Activated naive CD4-positive, alpha-beta T cell treated with Interleukin-2 at 50 U/mL for 16 hours (primary cell): ENCODE measurements around the gene OVOL1.

Experiments
- DNase-seq: peaks from one replicate; pipeline ENCODE4 v3.0.0-alpha.2; 2020

Gene OVOL1

GRCh38 chr11:65778431-65778900, 8.4 kb upstream of the OVOL1 start:
- DNase-seq, result no peak

GRCh38 chr11:65778901-65779668, 7.8 kb upstream of the OVOL1 start:
- no peak for DNase-seq

GRCh38 chr11:65779669-65779918, 7.3 kb upstream of the OVOL1 start:
- no peak for DNase-seq

GRCh38 chr11:65779919-65780769, 6.7 kb upstream of the OVOL1 start:
- DNase-seq, result peak; percentile 81

GRCh38 chr11:65780770-65781151, 6.1 kb upstream of the OVOL1 start, which contains the start of gene AP5B1:
Gene AP5B1, minus strand, starts transcription at chr11:65780976. Its CDS starts 385 bp downstream, at chr11:65780591.
- DNase-seq, result peak; percentile 72

GRCh38 chr11:65781152-65781961, 5.5 kb upstream of the OVOL1 start:
- no peak for DNase-seq

- no peak for DNase-seq
Measured at GRCh38 chr11:65781962-65782815, 4.7 kb upstream of the OVOL1 start.

GRCh38 chr11:65782816-65783228, 4.0 kb upstream of the OVOL1 start:
- no peak for DNase-seq

GRCh38 chr11:65785319-65786007, 1.4 kb upstream of the OVOL1 start:
- DNase-seq, result no peak

- DNase-seq, result peak; percentile 34
Measured at GRCh38 chr11:65786008-65786785, 666 bp upstream of the OVOL1 start.

GRCh38 chr11:65787649-65788622, 1.1 kb downstream of the OVOL1 start:
- no peak for DNase-seq

- no peak for DNase-seq
Measured at GRCh38 chr11:65788821-65789220, 2.0 kb downstream of the OVOL1 start.

- DNase-seq, result no peak
Measured at GRCh38 chr11:65789230-65790103, 2.6 kb downstream of the OVOL1 start.

GRCh38 chr11:65790104-65790901, 3.4 kb downstream of the OVOL1 start:
- DNase-seq, result no peak

- no peak for DNase-seq
Measured at GRCh38 chr11:65790902-65791650, 4.2 kb downstream of the OVOL1 start.

GRCh38 chr11:65791719-65792213, 4.9 kb downstream of the OVOL1 start:
- DNase-seq, result peak; percentile 61

- no peak for DNase-seq
Measured at GRCh38 chr11:65792456-65792855, 5.6 kb downstream of the OVOL1 start.
